CD14-positive monocyte (primary cell): Measurements from ENCODE around the gene TENT4B. TPM values are rescaled to one million over a fixed set of nuclear protein-coding genes. Genes with fewer than 3 reads are reported as not detected.

Source experiments
- DNase-seq, 3 donors: peaks; one replicate each; pipeline ENCODE4 v3.0.0-alpha.2; 2011 to 2022
- H2AFZ ChIP-seq: 2 replicates; pipeline ENCODE4 v1.6.0; 2012; ENCODE audit warnings: mild to moderate bottlenecking, low read depth, low read length, inconsistent platforms; ENCODE audit not compliant: insufficient read depth, poor library complexity, severe bottlenecking
- H3K27ac ChIP-seq, 2 donors: 1 replicate in 1 of 2; 2 replicates in 1 of 2; pipeline ENCODE4 v1.5.1; 2012 to 2013; ENCODE audit warnings: low read length in 2 of 2, control low read depth in 1 of 2, inconsistent platforms in 1 of 2, low read depth in 1 of 2, mild to moderate bottlenecking in 1 of 2
- H3K27me3 ChIP-seq, 2 donors: one replicate each; pipeline versions ENCODE4 v1.6.0 to v1.6.1; 2011 to 2013; ENCODE audit warnings: low read length in 2 of 2; ENCODE audit not compliant: control insufficient read depth in 2 of 2, insufficient read depth in 2 of 2
- H3K36me3 ChIP-seq, 2 donors: replicated peaks in 1 of 2; 1 replicate in 1 of 2; 2 replicates in 1 of 2; pipeline versions ENCODE4 v1.5.1 to v1.6.1; 2012 to 2013; ENCODE audit warnings: low read length in 2 of 2, control low read depth in 1 of 2, inconsistent platforms in 1 of 2, mild to moderate bottlenecking in 1 of 2; ENCODE audit not compliant: insufficient read depth in 2 of 2, control insufficient read depth in 1 of 2
- H3K4me1 ChIP-seq, 2 donors: 1 replicate in 1 of 2; 2 replicates in 1 of 2; pipeline versions ENCODE4 v1.5.1 to v1.6.1; 2012 to 2013; ENCODE audit warnings: low read length in 2 of 2, control low read depth in 1 of 2, inconsistent platforms in 1 of 2, mild to moderate bottlenecking in 1 of 2, moderate library complexity in 1 of 2; ENCODE audit not compliant: insufficient read depth in 2 of 2, control insufficient read depth in 1 of 2
- H3K4me2 ChIP-seq: replicated peaks from 2 replicates; pipeline ENCODE3; 2012; ENCODE audit warnings: low read length, moderate library complexity, mild to moderate bottlenecking; ENCODE audit not compliant: poor library complexity, severe bottlenecking; ENCODE audit errors: extremely low read depth
- H3K4me3 ChIP-seq, 3 experiments: fragments of 200-600 bp in 1 of 3; sonication (generic) in 1 of 3; replicated peaks in 1 of 3; 1 replicate in 2 of 3; 2 replicates in 1 of 3; pipeline ENCODE4 v1.5.1; 2011 to 2013; ENCODE audit warnings: low read length in 3 of 3, mild to moderate bottlenecking in 3 of 3, control low read depth in 2 of 3, low read depth in 2 of 3, inconsistent platforms in 1 of 3, moderate library complexity in 1 of 3
- H3K79me2 ChIP-seq: 2 replicates; pipeline ENCODE4 v1.6.0; 2012; ENCODE audit warnings: mild to moderate bottlenecking, control low read depth, inconsistent platforms, low read length, moderate library complexity; ENCODE audit not compliant: insufficient read depth
- H3K9ac ChIP-seq: 2 replicates; pipeline ENCODE4 v1.6.0; 2017; ENCODE audit warnings: low read length, mild to moderate bottlenecking; ENCODE audit not compliant: insufficient read depth, poor library complexity, severe bottlenecking
- H3K9me3 ChIP-seq, 2 donors: replicated peaks in 1 of 2; 1 replicate in 1 of 2; 2 replicates in 1 of 2; pipeline versions ENCODE4 v1.5.1 to v1.6.1; 2012 to 2013; ENCODE audit warnings: low read length in 2 of 2, control low read depth in 1 of 2; ENCODE audit not compliant: control insufficient read depth in 1 of 2, insufficient read depth in 1 of 2
- H4K20me1 ChIP-seq: 2 replicates; pipeline ENCODE4 v1.6.0; 2012; ENCODE audit warnings: mild to moderate bottlenecking, low read length, control low read depth, moderate library complexity; ENCODE audit not compliant: insufficient read depth
- H3K27ac Mint-ChIP-seq, 7 donors: one replicate each; pipeline ENCODE4 v1.8.0; 2020; ENCODE audit warnings: mild to moderate bottlenecking in 7 of 7, mixed read lengths in 7 of 7, moderate library complexity in 6 of 7, inconsistent platforms in 2 of 7
- H3K27me3 Mint-ChIP-seq, 3 donors: one replicate each; pipeline ENCODE4 v1.8.0; 2021 to 2022; ENCODE audit warnings: low read depth in 3 of 3, mild to moderate bottlenecking in 3 of 3, mixed read lengths in 3 of 3, moderate library complexity in 3 of 3, inconsistent platforms in 1 of 3
- H3K36me3 Mint-ChIP-seq, 2 donors: one replicate each; pipeline ENCODE4 v1.8.0; 2020; ENCODE audit warnings: mixed read lengths in 2 of 2, inconsistent platforms in 1 of 2, mild to moderate bottlenecking in 1 of 2
- H3K4me1 Mint-ChIP-seq: one replicate; pipeline ENCODE4 v1.8.0; 2020; ENCODE audit warnings: mild to moderate bottlenecking, mixed read lengths
- H3K4me3 Mint-ChIP-seq, 2 donors: one replicate each; pipeline ENCODE4 v1.8.0; 2020; ENCODE audit warnings: mild to moderate bottlenecking in 2 of 2, mixed read lengths in 2 of 2, moderate library complexity in 1 of 2
- H3K9me3 Mint-ChIP-seq, 7 donors: one replicate each; pipeline ENCODE4 v1.8.0; 2020 to 2022; ENCODE audit warnings: mixed read lengths in 7 of 7, mild to moderate bottlenecking in 6 of 7, moderate library complexity in 6 of 7, inconsistent platforms in 2 of 7
- CTCF ChIP-seq: fragments of 200-600 bp; IDR thresholded peaks from one replicate; pipeline ENCODE4 v1.8.0; 2022; ENCODE audit warnings: antibody characterized with exemption, mild to moderate bottlenecking
- WGBS: methylation state at CpG from one replicate; pipeline ENCODE4 v1.1.5; 2013; ENCODE audit warnings: missing lambda C conversion rate; ENCODE audit not compliant: insufficient coverage; 5-methylcytosine and 5-hydroxymethylcytosine counted together
- intact Hi-C, 2 donors: fragments of 100-400 bp; cut with micrococcal nuclease; formaldehyde crosslinking; loops; one replicate each; pipeline versions ENCODE4 v1.15.0 to v1.15.1; 2023
- polyA plus RNA-seq, 3 donors: library from polyadenylated mRNA; depleted of rRNA in 1 of 3; unstranded in 2 of 3; stranded (reverse) in 1 of 3; fragments of 300-500 nt in 2 of 3; fragments of >200 nt in 1 of 3; fragmentation: Illumina TruSeq in 2 of 3; gene quantifications; 1 replicate in 2 of 3; 2 replicates in 1 of 3; pipeline ENCODE4 v1.2.3, GENCODE V29; 2012 to 2021

The TENT4B gene
- polyA plus RNA-seq, 3 donors = 1.4 to 9.0 (median 1.7) TPM

- no peak for TF ChIP-seq CTCF
- Histone ChIP-seq H3K27ac (no peak overlapping the region), H3K9ac (no peak overlapping the region), H3K4me1 (no peaks in the 10 kb centered on the region), H3K4me3 (no peak overlapping the region), H3K79me2 (peaks cover 95% of the 10 kb centered on the region), H3K36me3 (no peaks in the 10 kb centered on the region), H4K20me1 (peaks cover 98% of the 10 kb centered on the region), H2AFZ (no peak overlapping the region), H3K4me2 (no peak overlapping the region), H3K9me3 (no peaks in the 10 kb centered on the region), H3K27me3 (no peaks in the 10 kb centered on the region)
- H3K4me3 Mint-ChIP-seq = no peak overlapping the region
- no peak for DNase-seq
- WGBS = 100% methylated on average over 2 of the region's 4 CpGs
- intact Hi-C loops = no loop called here
- peaks cover 0 to 2% (median 0%) of the 10 kb centered on the region in 7 donors for H3K9me3 Mint-ChIP-seq
- peaks cover 7 to 24% of the 10 kb centered on the region in 2 donors for H3K36me3 Mint-ChIP-seq
- peak overlapping the region in 1 of 7 donors; percentile 42 for H3K27ac Mint-ChIP-seq
- H3K27me3 Mint-ChIP-seq = no peaks in the 10 kb centered on the region
- peaks cover 12% of the 10 kb centered on the region for H3K4me1 Mint-ChIP-seq
Observed at GRCh38 chr16:50183316-50183715, 30.2 kb downstream of the TENT4B start.

GRCh38 chr16:50185005-50185505 lies 31.9 kb downstream of the TENT4B start:
- DNase-seq = no peak
- TF ChIP-seq CTCF = no peak
- H3K36me3 ChIP-seq = no peaks in the 10 kb centered on the region
- H3K4me3 ChIP-seq = no peak overlapping the region
- no peak overlapping the region for H3K9ac ChIP-seq
- no peaks in the 10 kb centered on the region for H3K27me3 Mint-ChIP-seq
- peaks cover 6 to 20% of the 10 kb centered on the region in 2 donors for H3K36me3 Mint-ChIP-seq
- H3K4me2 ChIP-seq = no peak overlapping the region
- H3K4me3 Mint-ChIP-seq = no peak overlapping the region
- peaks cover 13% of the 10 kb centered on the region for H3K4me1 Mint-ChIP-seq
- peaks cover 92% of the 10 kb centered on the region for H3K79me2 ChIP-seq
- H3K27ac Mint-ChIP-seq = peak overlapping the region in 1 of 7 donors; percentile 40
- WGBS = 100% methylated on average over 1 of the region's 3 CpGs
- H2AFZ ChIP-seq = no peak overlapping the region
- H3K27ac ChIP-seq = peak overlapping the region in 1 of 2 donors; percentile 15
- H3K9me3 ChIP-seq = no peaks in the 10 kb centered on the region
- no peaks in the 10 kb centered on the region for H3K4me1 ChIP-seq
- peaks cover 98% of the 10 kb centered on the region for H4K20me1 ChIP-seq
- no peaks in the 10 kb centered on the region for H3K27me3 ChIP-seq
- intact Hi-C loops = no loop called here
- peaks cover 0 to under 1% (median 0%) of the 10 kb centered on the region in 7 donors for H3K9me3 Mint-ChIP-seq
